Measurements from ENCODE around the gene DHX8. TPM values are rescaled to one million over a fixed set of nuclear protein-coding genes. Genes with fewer than 3 reads are reported as not detected.
"Not testable (repeated sequence)": the region's sequence is repeated elsewhere in the genome, so short reads cannot be mapped to it uniquely, and the experiment has no call there.

The DHX8 gene
- total RNA-seq, 2 experiments from 2014 or later: 37.0 to 48.3 TPM

DNA sequence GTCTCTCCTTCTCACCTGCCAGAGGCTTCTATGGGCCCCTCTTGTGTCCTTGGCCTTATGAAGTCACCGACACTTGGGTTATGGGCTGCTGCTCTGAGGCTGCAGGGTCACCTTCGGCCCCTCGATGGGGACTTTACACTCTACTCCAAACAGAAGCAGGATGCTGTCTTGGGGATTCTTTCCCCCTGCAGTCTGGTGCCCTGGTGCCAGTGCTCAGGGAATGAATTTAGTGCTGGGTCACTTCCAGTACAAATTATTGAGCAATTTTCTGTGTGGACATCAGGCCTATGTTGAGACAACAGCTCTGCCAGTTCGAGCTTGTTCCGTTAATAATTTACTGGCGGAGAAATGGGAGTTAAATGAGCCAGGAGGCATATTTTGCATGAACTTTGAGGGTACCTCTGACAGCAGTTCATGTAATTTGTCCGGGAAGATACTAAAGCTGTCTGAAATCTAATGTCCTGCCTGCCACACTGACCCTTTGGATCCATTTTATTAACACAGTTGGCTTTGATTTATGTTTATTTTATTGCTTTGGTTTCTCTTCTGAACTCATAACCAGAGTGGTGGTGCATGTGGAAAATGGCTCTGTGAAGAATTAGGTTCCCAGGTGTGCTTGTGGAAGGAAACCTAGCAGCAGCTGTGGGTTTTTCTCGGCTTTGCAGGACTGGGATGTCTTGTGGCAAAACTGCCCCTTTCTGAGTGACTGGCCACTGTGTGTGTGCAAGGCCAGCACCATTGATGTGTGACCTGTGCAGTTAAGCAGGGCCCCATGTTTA, 34.1 kb upstream of the DHX8 start:
- DNase-seq (ENCODE audit: low spot score): no peak
- ChIA-PET POLR2A (interaction anchor here (0.7 kb wide), 1 partner anchor 15 kb away, joined by 4 read pairs; no protein-coding TSS in a partner anchor), CTCF (ENCODE audit: unreplicated experiment) (no interaction called here)
- intact Hi-C loops (cut with micrococcal nuclease; ENCODE audit: unreplicated experiment): no loop called here
- no peak overlapping the region for H3K4me2 ChIP-seq (ENCODE audit: low read length)
- no peaks in the 10 kb centered on the region for H4K20me1 ChIP-seq (ENCODE audit: insufficient read depth, low read length)
- H3K4me1 ChIP-seq (ENCODE audit: insufficient read depth, low read length, poor library complexity, severe bottlenecking): no peaks in the 10 kb centered on the region
- no TSS peak for BruUV-seq (replicated peaks)
- H3K9me3 ChIP-seq (ENCODE audit: low read length): no peaks in the 10 kb centered on the region
- no peaks in the 10 kb centered on the region for H3K9me2 ChIP-seq (ENCODE audit: insufficient read depth, low read length)
- TF ChIP-seq, protein P1, sequence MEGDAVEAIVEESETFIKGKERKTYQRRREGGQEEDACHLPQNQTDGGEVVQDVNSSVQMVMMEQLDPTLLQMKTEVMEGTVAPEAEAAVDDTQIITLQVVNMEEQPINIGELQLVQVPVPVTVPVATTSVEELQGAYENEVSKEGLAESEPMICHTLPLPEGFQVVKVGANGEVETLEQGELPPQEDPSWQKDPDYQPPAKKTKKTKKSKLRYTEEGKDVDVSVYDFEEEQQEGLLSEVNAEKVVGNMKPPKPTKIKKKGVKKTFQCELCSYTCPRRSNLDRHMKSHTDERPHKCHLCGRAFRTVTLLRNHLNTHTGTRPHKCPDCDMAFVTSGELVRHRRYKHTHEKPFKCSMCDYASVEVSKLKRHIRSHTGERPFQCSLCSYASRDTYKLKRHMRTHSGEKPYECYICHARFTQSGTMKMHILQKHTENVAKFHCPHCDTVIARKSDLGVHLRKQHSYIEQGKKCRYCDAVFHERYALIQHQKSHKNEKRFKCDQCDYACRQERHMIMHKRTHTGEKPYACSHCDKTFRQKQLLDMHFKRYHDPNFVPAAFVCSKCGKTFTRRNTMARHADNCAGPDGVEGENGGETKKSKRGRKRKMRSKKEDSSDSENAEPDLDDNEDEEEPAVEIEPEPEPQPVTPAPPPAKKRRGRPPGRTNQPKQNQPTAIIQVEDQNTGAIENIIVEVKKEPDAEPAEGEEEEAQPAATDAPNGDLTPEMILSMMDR (conservative IDR thresholded peaks at IDR 0.05; ENCODE audit: low read length): no peak
- no peak for TF ChIP-seq EZH2phosphoT487 (IDR thresholded peaks at IDR 0.05; ENCODE audit: borderline replicate concordance, low read depth, low read length)
- H2AFZ ChIP-seq (ENCODE audit: low read length): no peak overlapping the region
- no peaks in the 10 kb centered on the region for H3K79me2 ChIP-seq (ENCODE audit: insufficient read depth, low read depth, low read length)
- H3K36me3 ChIP-seq (ENCODE audit: insufficient read depth, low read length): no peaks in the 10 kb centered on the region
- no peak overlapping the region for H3K4me3 ChIP-seq (ENCODE audit: low read depth, low read length, poor library complexity, severe bottlenecking)
- H3K27ac ChIP-seq (ENCODE audit: low read depth, low read length, poor library complexity, severe bottlenecking): no peak overlapping the region

DNA sequence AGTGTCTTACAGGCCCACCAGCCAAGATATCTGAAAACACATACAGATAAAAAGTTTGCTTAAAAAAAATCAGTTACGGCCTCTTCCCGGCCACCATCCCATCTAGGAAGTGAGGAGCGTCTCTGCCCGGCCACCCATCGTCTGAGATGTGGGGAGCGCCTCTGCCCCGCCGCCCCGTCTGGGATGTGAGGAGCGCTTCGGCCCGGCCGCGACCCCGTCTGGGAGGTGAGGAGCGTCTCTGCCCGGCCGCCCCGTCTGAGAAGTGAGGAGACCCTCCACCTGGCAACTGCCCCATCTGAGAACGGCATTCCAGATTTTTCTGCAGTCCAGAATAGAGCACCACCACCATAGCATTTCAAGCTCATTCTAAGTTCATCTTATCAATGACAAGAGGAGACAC, 33.0 kb upstream of the DHX8 start:
- not testable (repeated sequence) for BruUV-seq (replicated peaks); H3K9me3 ChIP-seq (ENCODE audit: low read length); H3K36me3 ChIP-seq (ENCODE audit: insufficient read depth, low read length)

DNA sequence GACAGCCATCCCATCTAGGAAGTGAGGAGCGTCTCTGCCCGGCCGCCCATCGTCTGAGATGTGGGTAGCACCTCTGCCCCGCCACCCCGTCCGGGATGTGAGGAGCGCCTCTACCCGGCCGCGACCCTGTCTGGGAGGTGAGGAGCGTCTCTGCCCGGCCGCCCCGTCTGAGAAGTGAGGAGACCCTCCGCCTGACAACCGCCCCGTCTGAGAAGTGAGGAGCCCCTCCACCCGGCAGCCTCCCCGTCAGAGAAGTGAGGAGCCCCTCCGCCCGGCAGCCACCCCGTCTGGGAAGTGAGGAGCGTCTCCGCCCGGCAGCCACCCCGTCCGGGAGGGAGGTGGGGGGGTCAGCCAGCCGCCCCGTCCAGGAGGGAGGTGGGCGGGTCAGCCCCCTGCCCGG, 32.0 kb upstream of the DHX8 start:
- H3K4me3 ChIP-seq (ENCODE audit: low read depth, low read length, poor library complexity, severe bottlenecking); H3K4me1 ChIP-seq (ENCODE audit: insufficient read depth, low read length, poor library complexity, severe bottlenecking); intact Hi-C loops (cut with micrococcal nuclease; ENCODE audit: unreplicated experiment); BruUV-seq (replicated peaks); H3K9me3 ChIP-seq (ENCODE audit: low read length); H3K4me2 ChIP-seq (ENCODE audit: low read length); POLR2A ChIA-PET; DNase-seq (ENCODE audit: low spot score); H3K9me2 ChIP-seq (ENCODE audit: insufficient read depth, low read length); H3K36me3 ChIP-seq (ENCODE audit: insufficient read depth, low read length); H2AFZ ChIP-seq (ENCODE audit: low read length); CTCF ChIA-PET (ENCODE audit: unreplicated experiment); H4K20me1 ChIP-seq (ENCODE audit: insufficient read depth, low read length); H3K79me2 ChIP-seq (ENCODE audit: insufficient read depth, low read depth, low read length); H3K27ac ChIP-seq (ENCODE audit: low read depth, low read length, poor library complexity, severe bottlenecking): not testable (repeated sequence)

More for the DNA sequence above, 33.0 kb upstream of the DHX8 start:
- DNase-seq (ENCODE audit: low spot score); H3K4me3 ChIP-seq (ENCODE audit: low read depth, low read length, poor library complexity, severe bottlenecking); intact Hi-C loops (cut with micrococcal nuclease; ENCODE audit: unreplicated experiment); H4K20me1 ChIP-seq (ENCODE audit: insufficient read depth, low read length); H2AFZ ChIP-seq (ENCODE audit: low read length); H3K9me2 ChIP-seq (ENCODE audit: insufficient read depth, low read length); CTCF ChIA-PET (ENCODE audit: unreplicated experiment); H3K4me1 ChIP-seq (ENCODE audit: insufficient read depth, low read length, poor library complexity, severe bottlenecking); H3K79me2 ChIP-seq (ENCODE audit: insufficient read depth, low read depth, low read length); H3K4me2 ChIP-seq (ENCODE audit: low read length); POLR2A ChIA-PET; H3K27ac ChIP-seq (ENCODE audit: low read depth, low read length, poor library complexity, severe bottlenecking): not testable (repeated sequence)

Measured in OCI-LY7 (cell line).